IMR-90 (cell line): Measurements from ENCODE around the gene INPP5A. TPM values are rescaled to one million over a fixed set of nuclear protein-coding genes. Genes with fewer than 3 reads are reported as not detected.

ENCODE experiments used
- ATAC-seq: fragments of 200-7000 bp; cut with Tn5 transposase; 2 replicates; pipeline ENCODE4 v1.9.1; 2020; ENCODE audit warnings: low read depth, mild to moderate bottlenecking, moderate library complexity
- BruUV-seq: library from RNA; stranded (reverse); fragments of 400-500 nt; replicated peaks from 2 replicates; lab custom pipeline; 2021; lab: Mats Ljungman, UMichigan
- CTCF ChIA-PET: fragments of 300-600 bp; formaldehyde crosslinking; extraction: SDS; loops from one replicate; lab custom pipeline; 2021; ENCODE audit warnings: antibody characterized with exemption; lab: Yijun Ruan, JAX
- POLR2A ChIA-PET: fragments of 300-600 bp; sonication (Branson Sonifier 250); formaldehyde crosslinking; loops from one replicate; lab custom pipeline; 2022; ENCODE audit warnings: antibody characterized with exemption; ENCODE audit not compliant: unreplicated experiment; lab: Charles Lee
- DNase-seq: peaks from one replicate; pipeline ENCODE4 v3.0.0; 2013
- H2AFZ ChIP-seq: replicated peaks from 2 replicates; pipeline ENCODE3; 2013; ENCODE audit warnings: low read length, mild to moderate bottlenecking; ENCODE audit not compliant: poor library complexity
- H2AK5ac ChIP-seq: 2 replicates; pipeline ENCODE4 v1.6.1; 2013; ENCODE audit warnings: low read depth, low read length, inconsistent platforms
- H2AK9ac ChIP-seq: replicated peaks from 2 replicates; pipeline ENCODE3; 2013; ENCODE audit warnings: mild to moderate bottlenecking, low read depth, low read length, moderate library complexity; ENCODE audit not compliant: poor library complexity
- H2BK120ac ChIP-seq: 2 replicates; pipeline ENCODE4 v1.6.1; 2013; ENCODE audit warnings: low read depth, low read length, inconsistent platforms
- H2BK15ac ChIP-seq: 3 replicates; pipeline ENCODE4 v1.6.1; 2013; ENCODE audit warnings: low read depth, low read length, inconsistent platforms
- H2BK20ac ChIP-seq: 2 replicates; pipeline ENCODE4 v1.6.1; 2013; ENCODE audit warnings: low read depth, mild to moderate bottlenecking, inconsistent platforms, low read length, moderate library complexity
- H2BK5ac ChIP-seq: 2 replicates; pipeline ENCODE4 v1.6.1; 2013; ENCODE audit warnings: mild to moderate bottlenecking, low read depth, low read length, inconsistent platforms; ENCODE audit not compliant: poor library complexity, severe bottlenecking
- H3K14ac ChIP-seq: replicated peaks from 2 replicates; pipeline ENCODE4 v1.6.1; 2013; ENCODE audit warnings: low read depth, low read length, inconsistent platforms
- H3K18ac ChIP-seq: 2 replicates; pipeline ENCODE4 v1.6.1; 2013; ENCODE audit warnings: low read depth, low read length, control low read depth
- H3K23ac ChIP-seq: 2 replicates; pipeline ENCODE4 v1.6.1; 2013; ENCODE audit warnings: low read depth, low read length, inconsistent platforms
- H3K27ac ChIP-seq: 2 replicates; pipeline ENCODE4 v1.5.1; 2013; ENCODE audit warnings: mild to moderate bottlenecking, control low read depth, low read length; ENCODE audit not compliant: insufficient read depth
- H3K27me3 ChIP-seq: 2 replicates; pipeline ENCODE4 v1.6.1; 2013; ENCODE audit warnings: low read length; ENCODE audit not compliant: control insufficient read depth, insufficient read depth
- H3K36me3 ChIP-seq: 2 replicates; pipeline ENCODE4 v1.6.1; 2013; ENCODE audit warnings: low read length, mixed read lengths; ENCODE audit not compliant: control insufficient read depth, insufficient read depth
- H3K4ac ChIP-seq: 2 replicates; pipeline ENCODE4 v1.6.1; 2013; ENCODE audit warnings: low read depth, low read length, inconsistent platforms
- H3K4me1 ChIP-seq: 2 replicates; pipeline ENCODE4 v1.6.1; 2013; ENCODE audit warnings: low read length, mixed read lengths; ENCODE audit not compliant: control insufficient read depth, insufficient read depth
- H3K4me2 ChIP-seq: 2 replicates; pipeline ENCODE4 v1.6.1; 2013; ENCODE audit warnings: low read depth, mild to moderate bottlenecking, control low read depth, low read length, moderate library complexity
- H3K4me3 ChIP-seq: 2 replicates; pipeline ENCODE4 v1.5.1; 2013; ENCODE audit warnings: low read depth, mild to moderate bottlenecking, control low read depth, low read length, moderate library complexity; ENCODE audit not compliant: insufficient read depth
- H3K56ac ChIP-seq: 2 replicates; pipeline ENCODE4 v1.6.1; 2013; ENCODE audit warnings: low read length, inconsistent platforms; ENCODE audit not compliant: insufficient read depth; ENCODE audit errors: extremely low read depth
- H3K79me1 ChIP-seq, 2 experiments: 2 replicates each; pipeline ENCODE4 v1.6.1; 2013; ENCODE audit warnings: low read length in 2 of 2, inconsistent platforms in 1 of 2, low read depth in 1 of 2
- H3K9ac ChIP-seq: 2 replicates; pipeline ENCODE4 v1.6.1; 2013; ENCODE audit warnings: low read depth, low read length, control low read depth
- H3K9me1 ChIP-seq: 2 replicates; pipeline ENCODE4 v1.6.1; 2013; ENCODE audit warnings: low read length, inconsistent platforms; ENCODE audit not compliant: insufficient read depth
- H3K9me3 ChIP-seq: 2 replicates; pipeline ENCODE4 v1.6.1; 2013; ENCODE audit warnings: low read length; ENCODE audit not compliant: control insufficient read depth, insufficient read depth
- H4K20me1 ChIP-seq: 2 replicates; pipeline ENCODE4 v1.6.1; 2013; ENCODE audit warnings: low read length, inconsistent platforms; ENCODE audit not compliant: insufficient read depth
- H4K5ac ChIP-seq: 2 replicates; pipeline ENCODE4 v1.6.1; 2013; ENCODE audit warnings: mild to moderate bottlenecking, low read depth, low read length, control low read depth
- H4K8ac ChIP-seq, 2 experiments: 2 replicates each; pipeline ENCODE4 v1.6.1; 2013; ENCODE audit warnings: low read depth in 2 of 2, low read length in 2 of 2, control low read depth in 1 of 2, inconsistent platforms in 1 of 2
- H4K91ac ChIP-seq: 2 replicates; pipeline ENCODE4 v1.6.1; 2013; ENCODE audit warnings: low read depth, low read length, inconsistent platforms; ENCODE audit not compliant: insufficient read depth
- BHLHE40 ChIP-seq: fragments of 150-350 bp; IDR thresholded peaks from 2 replicates; pipeline ENCODE4 v1.6.1; 2016; ENCODE audit warnings: mild to moderate bottlenecking, low read depth, low read length
- CHD1 ChIP-seq: IDR thresholded peaks from 2 replicates; pipeline ENCODE4 v1.6.1; 2012; ENCODE audit warnings: low read depth, low read length, improper control_type of control experiment
- MAZ ChIP-seq: IDR thresholded peaks from 2 replicates; pipeline ENCODE4 v1.6.1; 2012; ENCODE audit warnings: low read depth, mild to moderate bottlenecking, low read length, improper control_type of control experiment, moderate library complexity, borderline replicate concordance
- MXI1 ChIP-seq: IDR thresholded peaks from 2 replicates; pipeline ENCODE4 v1.6.1; 2012; ENCODE audit warnings: low read depth, mild to moderate bottlenecking, low read length, moderate library complexity, borderline replicate concordance
- NFE2L2 ChIP-seq: fragments of 150-350 bp; IDR thresholded peaks from 2 replicates; pipeline ENCODE4 v1.6.1; 2016; ENCODE audit warnings: low read depth, mild to moderate bottlenecking, low read length
- RAD21 ChIP-seq: IDR thresholded peaks from 2 replicates; pipeline ENCODE4 v1.6.1; 2012; ENCODE audit warnings: low read length, improper control_type of control experiment
- RCOR1 ChIP-seq: IDR thresholded peaks from 2 replicates; pipeline ENCODE4 v1.6.1; 2012; ENCODE audit warnings: mild to moderate bottlenecking, low read length, improper control_type of control experiment; ENCODE audit not compliant: insufficient replicate concordance
- RFX5 ChIP-seq: IDR thresholded peaks from 2 replicates; pipeline ENCODE4 v1.8.0; 2012; ENCODE audit warnings: low read depth, mild to moderate bottlenecking, low read length, moderate library complexity
- SMC3 ChIP-seq: fragments of 150-350 bp; IDR thresholded peaks from 2 replicates; pipeline ENCODE4 v1.6.1; 2016; ENCODE audit warnings: low read depth, mild to moderate bottlenecking, antibody characterized with exemption, low read length, moderate library complexity
- WGBS, 2 experiments: methylation state at CpG; one replicate each; pipeline versions ENCODE4 v1.1.5 to v1.1.7; 2013; ENCODE audit warnings: missing lambda C conversion rate in 2 of 2; ENCODE audit not compliant: insufficient read length in 1 of 2; ENCODE audit errors: extremely low coverage in 2 of 2; 5-methylcytosine and 5-hydroxymethylcytosine counted together
- dilution Hi-C: fragments of 300-500 bp; cut with HindIII; formaldehyde crosslinking; loops from one replicate; pipeline ENCODE4 v1.14.3; 2018; ENCODE audit warnings: low sequenced_read_pairs; ENCODE audit not compliant: unreplicated experiment
- in situ Hi-C: fragments of 300-500 bp; cut with MboI; formaldehyde crosslinking; loops from 3 replicates; pipeline ENCODE4 v1.14.3; 2019; ENCODE audit warnings: low sequenced_read_pairs, inconsistent platforms, mixed read lengths
- intact Hi-C: fragments of 100-400 bp; cut with micrococcal nuclease; formaldehyde crosslinking; loops from 2 replicates; pipeline ENCODE4 v1.10.0; 2022
- polyA plus RNA-seq, 3 experiments: library from polyadenylated mRNA; depleted of rRNA; stranded (reverse); fragments of >200 nt; gene quantifications; 2 replicates each; pipeline ENCODE4 v1.2.3, GENCODE V29; 2012; ENCODE audit warnings: low replicate concordance in 1 of 3
- total RNA-seq: library from RNA; depleted of rRNA; stranded (reverse); fragments of >200 nt; gene quantifications from 2 replicates; pipeline ENCODE4 v1.2.3, GENCODE V29; 2012
- TF ChIP-seq, protein P1 (sequence below): conservative IDR thresholded peaks from 2 replicates; pipeline ENCODE4 v1.5.1; 2012; ENCODE audit warnings: mild to moderate bottlenecking, low read depth, low read length, improper control_type of control experiment
- TF ChIP-seq, protein P2 (sequence below): fragments of 150-350 bp; IDR thresholded peaks from 2 replicates; pipeline ENCODE4 v1.6.1; 2017; ENCODE audit warnings: mild to moderate bottlenecking, antibody characterized with exemption, low read length, low read depth

The INPP5A gene
- total and polyA plus RNA-seq, 2 of the 4 experiments (the other 2 are of a cell fraction): 21.4 to 36.7 TPM

DNA sequence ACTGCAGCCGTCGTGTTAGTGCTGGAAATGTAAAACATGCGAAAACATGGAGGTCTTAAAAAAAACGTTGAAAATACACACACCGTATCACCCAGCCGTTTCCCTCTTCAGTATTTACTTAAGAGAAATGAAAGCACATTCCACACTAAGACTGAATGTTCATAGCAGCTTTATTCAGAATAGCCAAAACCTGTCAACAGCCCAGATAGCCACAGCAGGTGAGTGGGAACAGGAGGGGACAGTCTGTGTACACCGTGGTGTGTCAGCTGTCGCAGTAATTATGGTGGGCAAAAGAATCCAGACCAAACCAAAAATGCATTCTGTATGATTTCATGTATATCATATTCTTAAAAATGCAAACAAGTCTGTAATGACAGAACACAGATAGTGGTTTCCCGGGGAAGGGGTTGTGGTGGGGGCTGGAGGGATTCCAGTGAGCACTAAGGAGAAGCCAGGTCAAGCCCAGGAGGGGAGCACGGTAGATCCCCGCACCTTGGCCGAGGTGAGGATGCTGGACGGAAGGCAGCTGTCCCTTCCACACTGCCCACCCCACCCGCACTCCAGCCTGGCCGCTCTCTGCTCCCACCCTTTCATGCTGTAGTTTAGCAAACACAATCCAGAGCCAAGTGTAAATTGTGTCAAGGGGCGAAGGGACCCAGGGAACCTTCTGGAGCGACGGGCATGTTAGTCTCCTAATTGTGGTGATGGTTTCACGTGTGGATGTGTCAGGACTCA is 124.8 kb downstream of the INPP5A start (continued):
- no peak for TF ChIP-seq BHLHE40

DNA sequence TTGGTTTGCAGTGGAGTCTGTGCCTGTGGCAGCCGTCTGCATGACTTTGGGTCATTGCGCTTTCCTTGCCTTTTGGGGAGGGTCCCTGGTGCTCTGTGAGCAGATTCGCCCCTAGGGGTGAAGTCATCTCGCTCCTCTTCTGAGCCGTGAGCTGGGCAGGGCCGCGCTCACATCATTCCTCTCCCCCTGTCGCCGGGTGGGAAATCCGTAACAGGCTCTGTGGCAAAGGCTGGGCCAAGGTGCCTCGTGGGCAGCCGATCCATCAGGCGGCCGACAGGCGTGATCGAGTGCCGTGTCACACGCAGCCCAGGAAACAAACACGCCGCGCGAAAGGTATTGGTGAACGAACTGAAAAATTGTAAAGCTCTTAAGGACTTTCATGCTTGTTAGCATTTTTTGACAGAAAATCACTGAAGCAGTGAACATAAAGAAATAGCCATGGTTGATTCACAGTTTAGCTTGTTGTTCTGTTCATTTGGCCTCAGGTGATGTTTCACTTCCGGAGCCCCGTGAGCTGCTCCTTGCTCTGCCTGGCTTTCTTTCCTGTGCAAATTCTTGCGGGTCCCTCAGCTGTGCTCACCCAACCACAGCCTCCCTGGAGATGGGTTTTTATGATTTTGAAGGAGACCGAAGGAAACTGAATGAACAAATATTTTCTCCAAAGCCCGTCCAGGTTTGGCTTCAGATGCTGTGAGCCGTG is 126.2 kb downstream of the INPP5A start:
- Histone ChIP-seq H2BK20ac (no peak overlapping the region), H3K23ac (no peak overlapping the region), H2BK15ac (no peak overlapping the region), H2AK5ac (peak overlapping the region; percentile 21; the same call in 1 of the 2 replicates), H2AFZ (no peak overlapping the region), H2AK9ac (peak overlapping the region; percentile 46), H3K4me3 (no peak overlapping the region), H3K56ac (no peak overlapping the region), H3K9me3 (peaks cover 2% of the 10 kb centered on the region), H3K4me2 (no peak overlapping the region), H3K27ac (no peak overlapping the region), H3K4ac (no peak overlapping the region; the same call in 1 of the 2 replicates), H3K14ac (no peak overlapping the region), H3K18ac (no peak overlapping the region), H2BK5ac (no peak overlapping the region), H3K9ac (no peak overlapping the region), H3K36me3 (peaks cover 6% of the 10 kb centered on the region; the same call in 1 of the 2 replicates), H2BK120ac (peak overlapping the region; percentile 32), H4K20me1 (no peaks in the 10 kb centered on the region), H4K91ac (0 out of 2 replicates have a peak overlapping the region, but pooled peaks have one; percentile 12), H4K5ac (no peak overlapping the region), H3K4me1 (peaks cover 19% of the 10 kb centered on the region), H3K27me3 (no peaks in the 10 kb centered on the region), H3K79me1 (peaks cover 8 to 15% of the 10 kb centered on the region in 2 experiments; a peak in 3 of 4 replicates), H4K8ac (no peak overlapping the region), H3K9me1 (peaks cover 9% of the 10 kb centered on the region; the same call in 1 of the 2 replicates)
- in situ Hi-C loops (loop anchor here (25.0 kb wide), 2 partner anchors 473 to 598 kb away; no protein-coding TSS in a partner anchor), dilution Hi-C loops (no loop called here), intact Hi-C loops (no loop called here)
- BruUV-seq: no TSS peak
- ATAC-seq (no peak), DNase-seq (no peak)
- POLR2A ChIA-PET: no interaction called here
- CTCF ChIA-PET: interaction anchor here (1.0 kb wide), 1 partner anchor 9 kb away, joined by 3 read pairs; no protein-coding TSS in a partner anchor
- WGBS, 2 experiments: 99% methylated on average over 13 of the region's 29 CpGs; no CpG with 5 or more reads in 1 of the 2 experiments
- TF ChIP-seq RFX5 (no peak), CHD1 (no peak), MXI1 (no peak), NFE2L2 (no peak), SMC3 (no peak), RCOR1 (no peak), RAD21 (no peak), MAZ (no peak)
- TF ChIP-seq, protein P1, sequence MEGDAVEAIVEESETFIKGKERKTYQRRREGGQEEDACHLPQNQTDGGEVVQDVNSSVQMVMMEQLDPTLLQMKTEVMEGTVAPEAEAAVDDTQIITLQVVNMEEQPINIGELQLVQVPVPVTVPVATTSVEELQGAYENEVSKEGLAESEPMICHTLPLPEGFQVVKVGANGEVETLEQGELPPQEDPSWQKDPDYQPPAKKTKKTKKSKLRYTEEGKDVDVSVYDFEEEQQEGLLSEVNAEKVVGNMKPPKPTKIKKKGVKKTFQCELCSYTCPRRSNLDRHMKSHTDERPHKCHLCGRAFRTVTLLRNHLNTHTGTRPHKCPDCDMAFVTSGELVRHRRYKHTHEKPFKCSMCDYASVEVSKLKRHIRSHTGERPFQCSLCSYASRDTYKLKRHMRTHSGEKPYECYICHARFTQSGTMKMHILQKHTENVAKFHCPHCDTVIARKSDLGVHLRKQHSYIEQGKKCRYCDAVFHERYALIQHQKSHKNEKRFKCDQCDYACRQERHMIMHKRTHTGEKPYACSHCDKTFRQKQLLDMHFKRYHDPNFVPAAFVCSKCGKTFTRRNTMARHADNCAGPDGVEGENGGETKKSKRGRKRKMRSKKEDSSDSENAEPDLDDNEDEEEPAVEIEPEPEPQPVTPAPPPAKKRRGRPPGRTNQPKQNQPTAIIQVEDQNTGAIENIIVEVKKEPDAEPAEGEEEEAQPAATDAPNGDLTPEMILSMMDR: no peak
- TF ChIP-seq, protein P2, sequence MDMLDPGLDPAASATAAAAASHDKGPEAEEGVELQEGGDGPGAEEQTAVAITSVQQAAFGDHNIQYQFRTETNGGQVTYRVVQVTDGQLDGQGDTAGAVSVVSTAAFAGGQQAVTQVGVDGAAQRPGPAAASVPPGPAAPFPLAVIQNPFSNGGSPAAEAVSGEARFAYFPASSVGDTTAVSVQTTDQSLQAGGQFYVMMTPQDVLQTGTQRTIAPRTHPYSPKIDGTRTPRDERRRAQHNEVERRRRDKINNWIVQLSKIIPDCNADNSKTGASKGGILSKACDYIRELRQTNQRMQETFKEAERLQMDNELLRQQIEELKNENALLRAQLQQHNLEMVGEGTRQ: no peak
